K562 (cell line): ENCODE measurements around the gene FPGS. TPM values are rescaled to one million over a fixed set of nuclear protein-coding genes. Genes with fewer than 3 reads are reported as not detected.

Experiments used
- ARNT ChIP-seq, 2 experiments: fragments of 450-650 bp; IDR thresholded peaks; 2 replicates each; pipeline ENCODE4 v1.6.1; 2016; ENCODE audit warnings: mild to moderate bottlenecking in 1 of 2
- KDM4B ChIP-seq, 2 experiments: fragments of 450-650 bp in 1 of 2; sonication (generic) in 1 of 2; IDR thresholded peaks; 2 replicates each; pipeline ENCODE4 v1.6.1; 2016 to 2017; ENCODE audit warnings: borderline replicate concordance in 2 of 2, antibody characterized with exemption in 1 of 2, low read depth in 1 of 2, mild to moderate bottlenecking in 1 of 2
- NUFIP1 ChIP-seq: fragments of 450-650 bp; IDR thresholded peaks from 2 replicates; pipeline ENCODE4 v1.6.1; 2018; ENCODE audit not compliant: partially characterized antibody
- RBM17 ChIP-seq: fragments of 200-400 bp; formaldehyde crosslinking; IDR thresholded peaks from 2 replicates; pipeline ENCODE4 v1.6.1; 2017; ENCODE audit warnings: low read depth, mild to moderate bottlenecking, low read length, borderline replicate concordance
- YY1 ChIP-seq, 3 experiments: IDR thresholded peaks; 2 replicates each; pipeline ENCODE4 v1.6.1; 2011; ENCODE audit warnings: low read length in 2 of 3, mild to moderate bottlenecking in 2 of 3, moderate library complexity in 2 of 3, borderline replicate concordance in 1 of 3, control low read depth in 1 of 3, low read depth in 1 of 3; ENCODE audit not compliant: insufficient read depth in 3 of 3, insufficient replicate concordance in 2 of 3, control insufficient read depth in 1 of 3, insufficient read length in 1 of 3; ENCODE audit errors: extremely low read depth in 1 of 3
- ZNF143 ChIP-seq: sonication (generic); formaldehyde crosslinking; IDR thresholded peaks from 2 replicates; pipeline ENCODE4 v1.9.0; 2022; ENCODE audit warnings: mild to moderate bottlenecking, missing genetic modification reagents
- ZNF165 ChIP-seq: fragments of 250-450 bp; sonication (Bioruptor Pico); IDR thresholded peaks from 2 replicates; pipeline ENCODE4 v1.4.0; 2020; ENCODE audit warnings: borderline replicate concordance
- ZNF780A ChIP-seq: fragments of 250-450 bp; sonication (Bioruptor Pico); IDR thresholded peaks from 2 replicates; pipeline ENCODE4 v1.5.0; 2021; ENCODE audit warnings: mild to moderate bottlenecking
- polyA plus RNA-seq, 8 experiments: library from polyadenylated mRNA; depleted of rRNA in 4 of 8; stranded (reverse) in 5 of 8; unstranded in 3 of 8; fragments of >200 nt; fragmentation: Nextera tagmentation in 2 of 8; fragmentation: Illumina TruSeq in 1 of 8; extraction: Ambion mirVana in 2 of 8; extraction: Trizol in 1 of 8; gene quantifications; 2 replicates each; pipeline versions ENCODE4 v1.2.1 to v1.2.3, GENCODE V29; 2011 to 2014; ENCODE audit warnings: inconsistent platforms in 1 of 8, missing spikeins in 1 of 8
- total RNA-seq, 7 experiments: library from RNA; depleted of rRNA in 6 of 7; stranded (reverse); fragments of >200 nt in 6 of 7; fragmentation: Illumina TruSeq in 2 of 7; extraction: Trizol in 2 of 7; gene quantifications; 2 replicates each; pipeline versions ENCODE4 v1.2.1 to v1.2.3, GENCODE V29; 2011 to 2021; ENCODE audit warnings: low replicate concordance in 1 of 7
- TF ChIP-seq, protein P1 (sequence below), 2 experiments: fragments of 450-650 bp in 1 of 2; IDR thresholded peaks; 2 replicates each; pipeline ENCODE4 v1.6.1; 2011 to 2017; ENCODE audit warnings: low read depth in 2 of 2, antibody characterized with exemption in 1 of 2, borderline replicate concordance in 1 of 2, low read length in 1 of 2, mild to moderate bottlenecking in 1 of 2, mixed read lengths in 1 of 2; ENCODE audit not compliant: control insufficient read depth in 1 of 2
- TF ChIP-seq, protein P2 (sequence below): fragments of 250-450 bp; sonication (Bioruptor Pico); IDR thresholded peaks from 2 replicates; pipeline ENCODE4 v1.5.0; 2021; ENCODE audit warnings: mild to moderate bottlenecking, moderate library complexity
- TF ChIP-seq, protein P3 (sequence below), 2 experiments: fragments of 250-450 bp in 1 of 2; fragments of 450-650 bp in 1 of 2; sonication (Bioruptor Pico) in 1 of 2; IDR thresholded peaks; 2 replicates each; pipeline versions ENCODE4 v1.6.1 to v1.8.0; 2016 to 2021; ENCODE audit warnings: mild to moderate bottlenecking in 2 of 2, moderate library complexity in 2 of 2, missing compliant biosample characterization in 1 of 2, missing genetic modification characterization in 1 of 2
- TF ChIP-seq, protein P4 (sequence below): fragments of 250-450 bp; sonication (Bioruptor Pico); IDR thresholded peaks from 2 replicates; pipeline ENCODE4 v1.5.1; 2021; ENCODE audit warnings: mild to moderate bottlenecking
- TF ChIP-seq, protein P5 (sequence below): fragments of 450-650 bp; IDR thresholded peaks from 2 replicates; pipeline ENCODE4 v1.7.0; 2016; ENCODE audit warnings: borderline replicate concordance

Gene FPGS
- total and polyA plus RNA-seq, 9 of the 15 experiments (the other 6 are each of a cell fraction or from before 2014, with no cell fraction given), result 0.84 to 86.4 (median 59.2) TPM

DNA sequence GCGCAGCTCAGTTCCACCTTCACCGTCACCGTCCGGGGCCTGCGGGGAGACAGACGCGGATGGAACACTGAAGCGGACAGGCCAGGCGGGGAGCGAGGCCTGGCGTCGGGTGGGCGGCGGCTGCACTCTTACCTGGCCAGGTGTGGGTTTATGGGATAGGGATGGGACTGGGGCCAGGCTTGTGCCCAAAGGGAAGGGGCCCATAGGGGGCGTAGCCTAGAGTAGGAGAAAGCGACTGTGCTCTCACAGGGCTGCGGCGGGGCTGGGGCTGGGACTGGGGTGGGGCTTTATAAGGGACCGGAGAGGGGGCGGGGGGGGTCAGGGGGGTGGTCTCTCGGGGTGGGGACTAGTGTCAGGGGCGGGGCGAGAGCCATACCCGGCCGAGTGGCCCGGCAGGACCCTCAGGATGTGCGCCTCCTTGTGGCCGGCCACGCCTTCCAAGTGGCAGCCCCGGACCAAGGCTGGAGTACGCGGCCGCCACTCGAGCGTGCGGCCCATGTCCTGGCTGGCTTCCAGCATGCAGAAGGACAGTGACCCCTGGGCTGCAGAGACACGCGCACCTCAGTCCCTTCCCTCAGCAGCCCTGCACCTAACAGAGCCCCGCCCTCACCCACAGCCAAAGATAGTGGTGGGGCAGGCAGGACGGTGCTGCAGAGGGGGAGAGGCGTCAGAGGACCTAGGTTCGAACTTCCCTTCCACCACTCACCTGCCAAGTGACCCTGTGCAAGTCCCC, 22.8 kb downstream of the FPGS start (continued):
- TF ChIP-seq, protein P1, sequence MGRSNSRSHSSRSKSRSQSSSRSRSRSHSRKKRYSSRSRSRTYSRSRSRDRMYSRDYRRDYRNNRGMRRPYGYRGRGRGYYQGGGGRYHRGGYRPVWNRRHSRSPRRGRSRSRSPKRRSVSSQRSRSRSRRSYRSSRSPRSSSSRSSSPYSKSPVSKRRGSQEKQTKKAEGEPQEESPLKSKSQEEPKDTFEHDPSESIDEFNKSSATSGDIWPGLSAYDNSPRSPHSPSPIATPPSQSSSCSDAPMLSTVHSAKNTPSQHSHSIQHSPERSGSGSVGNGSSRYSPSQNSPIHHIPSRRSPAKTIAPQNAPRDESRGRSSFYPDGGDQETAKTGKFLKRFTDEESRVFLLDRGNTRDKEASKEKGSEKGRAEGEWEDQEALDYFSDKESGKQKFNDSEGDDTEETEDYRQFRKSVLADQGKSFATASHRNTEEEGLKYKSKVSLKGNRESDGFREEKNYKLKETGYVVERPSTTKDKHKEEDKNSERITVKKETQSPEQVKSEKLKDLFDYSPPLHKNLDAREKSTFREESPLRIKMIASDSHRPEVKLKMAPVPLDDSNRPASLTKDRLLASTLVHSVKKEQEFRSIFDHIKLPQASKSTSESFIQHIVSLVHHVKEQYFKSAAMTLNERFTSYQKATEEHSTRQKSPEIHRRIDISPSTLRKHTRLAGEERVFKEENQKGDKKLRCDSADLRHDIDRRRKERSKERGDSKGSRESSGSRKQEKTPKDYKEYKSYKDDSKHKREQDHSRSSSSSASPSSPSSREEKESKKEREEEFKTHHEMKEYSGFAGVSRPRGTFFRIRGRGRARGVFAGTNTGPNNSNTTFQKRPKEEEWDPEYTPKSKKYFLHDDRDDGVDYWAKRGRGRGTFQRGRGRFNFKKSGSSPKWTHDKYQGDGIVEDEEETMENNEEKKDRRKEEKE (IDR thresholded peaks at IDR 0.05; ENCODE audit: borderline replicate concordance in 1 of 2, control insufficient read depth in 1 of 2, low read depth in 2 of 2, low read length in 1 of 2), result no peak
- TF ChIP-seq, protein P2, sequence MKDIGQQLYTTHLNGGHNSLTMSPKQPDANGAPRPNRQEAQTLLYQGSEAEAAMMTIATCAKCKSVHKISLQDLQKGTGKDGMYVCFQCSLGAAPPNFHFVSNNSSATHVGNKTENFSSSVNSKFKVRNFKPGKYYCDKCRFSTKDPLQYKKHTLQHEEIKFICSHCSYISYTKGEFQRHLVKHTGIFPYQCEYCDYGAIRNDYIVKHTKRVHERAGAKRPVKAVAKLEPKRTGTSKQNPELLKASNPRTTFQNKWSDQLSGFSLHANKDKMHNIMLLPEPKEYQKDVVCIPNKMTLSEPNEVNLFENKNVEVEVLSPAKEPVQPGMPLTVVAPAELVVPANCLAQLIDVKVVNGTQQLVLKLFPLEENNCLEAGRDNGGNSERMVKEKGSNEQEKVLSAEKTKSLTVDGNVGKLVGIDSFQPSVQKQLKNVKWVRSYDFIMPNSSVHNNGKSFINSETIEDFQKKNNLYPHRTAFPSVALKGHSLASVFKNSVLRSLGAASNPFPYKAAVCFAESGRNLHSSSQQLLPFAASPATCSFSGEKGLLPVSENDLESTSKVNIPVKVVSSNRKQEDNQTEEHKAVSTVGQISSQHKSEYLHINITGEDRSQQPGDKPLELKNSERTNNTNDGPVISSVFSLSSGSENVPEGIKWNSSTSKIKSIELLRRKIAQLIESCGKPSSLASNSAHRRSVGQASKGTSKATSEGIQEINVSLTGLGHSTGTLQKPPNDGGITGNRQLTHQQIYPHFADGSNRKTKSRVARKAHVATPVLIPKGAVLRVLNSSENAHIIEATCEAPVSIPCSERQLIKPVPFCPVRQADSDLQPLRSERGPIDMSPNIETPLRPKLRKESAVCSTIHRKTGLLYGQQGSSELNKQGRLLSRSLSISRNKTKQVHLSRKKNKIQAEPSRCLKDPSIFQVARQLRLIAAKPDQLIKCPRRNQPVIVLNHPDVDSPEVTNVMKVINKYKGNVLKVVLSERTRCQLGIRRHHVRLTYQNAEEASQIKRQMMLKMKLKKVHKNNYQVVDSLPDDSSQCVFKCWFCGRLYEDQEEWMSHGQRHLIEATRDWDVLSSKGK (CRISPR knock-in tag), result no peak
- TF ChIP-seq ZNF165 (no peak), NUFIP1 (no peak), RBM17 (no peak), KDM4B (IDR thresholded peaks at IDR 0.05; ENCODE audit: borderline replicate concordance in 2 of 2, low read depth in 1 of 2) (no peak), ZNF143 (CRISPR knock-in tag) (no peak), ZNF780A (CRISPR knock-in tag) (no peak), ARNT (IDR thresholded peaks at IDR 0.05) (no peak), YY1 (IDR thresholded peaks at IDR 0.05; ENCODE audit: borderline replicate concordance in 1 of 3, control insufficient read depth in 1 of 3, extremely low read depth in 1 of 3, insufficient read depth in 3 of 3, insufficient read length in 1 of 3, insufficient replicate concordance in 2 of 3, low read depth in 1 of 3, low read length in 2 of 3) (peak in 1 of 3 experiments; percentile 45)
- TF ChIP-seq, protein P3, sequence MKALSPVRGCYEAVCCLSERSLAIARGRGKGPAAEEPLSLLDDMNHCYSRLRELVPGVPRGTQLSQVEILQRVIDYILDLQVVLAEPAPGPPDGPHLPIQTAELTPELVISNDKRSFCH (CRISPR knock-in tag; IDR thresholded peaks at IDR 0.05), result no peak
- TF ChIP-seq, protein P3 (tag; IDR thresholded peaks at IDR 0.05), result 0 out of 2 replicates have a peak, but pooled peaks have one; percentile 33
- TF ChIP-seq, protein P4, sequence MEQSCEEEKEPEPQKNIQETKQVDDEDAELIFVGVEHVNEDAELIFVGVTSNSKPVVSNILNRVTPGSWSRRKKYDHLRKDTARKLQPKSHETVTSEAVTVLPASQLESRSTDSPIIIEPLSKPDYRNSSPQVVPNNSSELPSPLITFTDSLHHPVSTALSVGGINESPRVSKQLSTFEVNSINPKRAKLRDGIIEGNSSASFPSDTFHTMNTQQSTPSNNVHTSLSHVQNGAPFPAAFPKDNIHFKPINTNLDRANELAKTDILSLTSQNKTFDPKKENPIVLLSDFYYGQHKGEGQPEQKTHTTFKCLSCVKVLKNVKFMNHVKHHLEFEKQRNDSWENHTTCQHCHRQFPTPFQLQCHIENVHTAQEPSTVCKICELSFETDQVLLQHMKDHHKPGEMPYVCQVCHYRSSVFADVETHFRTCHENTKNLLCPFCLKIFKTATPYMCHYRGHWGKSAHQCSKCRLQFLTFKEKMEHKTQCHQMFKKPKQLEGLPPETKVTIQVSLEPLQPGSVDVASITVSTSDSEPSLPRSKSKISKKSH (CRISPR knock-in tag), result no peak
- TF ChIP-seq, protein P5, sequence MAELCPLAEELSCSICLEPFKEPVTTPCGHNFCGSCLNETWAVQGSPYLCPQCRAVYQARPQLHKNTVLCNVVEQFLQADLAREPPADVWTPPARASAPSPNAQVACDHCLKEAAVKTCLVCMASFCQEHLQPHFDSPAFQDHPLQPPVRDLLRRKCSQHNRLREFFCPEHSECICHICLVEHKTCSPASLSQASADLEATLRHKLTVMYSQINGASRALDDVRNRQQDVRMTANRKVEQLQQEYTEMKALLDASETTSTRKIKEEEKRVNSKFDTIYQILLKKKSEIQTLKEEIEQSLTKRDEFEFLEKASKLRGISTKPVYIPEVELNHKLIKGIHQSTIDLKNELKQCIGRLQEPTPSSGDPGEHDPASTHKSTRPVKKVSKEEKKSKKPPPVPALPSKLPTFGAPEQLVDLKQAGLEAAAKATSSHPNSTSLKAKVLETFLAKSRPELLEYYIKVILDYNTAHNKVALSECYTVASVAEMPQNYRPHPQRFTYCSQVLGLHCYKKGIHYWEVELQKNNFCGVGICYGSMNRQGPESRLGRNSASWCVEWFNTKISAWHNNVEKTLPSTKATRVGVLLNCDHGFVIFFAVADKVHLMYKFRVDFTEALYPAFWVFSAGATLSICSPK, result no peak
